ENCODE results near the gene CELF2.

CELF2 gene

GRCh38 chr10:11058965-11059364 lies 41.3 kb downstream of the CELF2 start:
- Mint-ChIP-seq H3K4me1 (peaks cover 9% of the 10 kb centered on the region), H3K27ac (no peak overlapping the region), H3K4me3 (no peak overlapping the region), H3K36me3 (ENCODE audit: low read depth) (peaks cover 6% of the 10 kb centered on the region), H3K27me3 (ENCODE audit: low read depth, poor library complexity) (no peaks in the 10 kb centered on the region), H3K9me3 (peaks cover 20% of the 10 kb centered on the region)
- no peak for TF ChIP-seq CTCF (IDR thresholded peaks at IDR 0.05)
- no peak for DNase-seq

GRCh38 chr10:11063856-11064255 lies 46.2 kb downstream of the CELF2 start:
- no peak for DNase-seq
- peaks cover 6% of the 10 kb centered on the region for H3K36me3 Mint-ChIP-seq (ENCODE audit: low read depth)
- H3K4me3 Mint-ChIP-seq, result no peak overlapping the region
- H3K27me3 Mint-ChIP-seq (ENCODE audit: low read depth, poor library complexity), result no peaks in the 10 kb centered on the region
- no peak overlapping the region for H3K27ac Mint-ChIP-seq
- peaks cover 20% of the 10 kb centered on the region for H3K9me3 Mint-ChIP-seq
- no peaks in the 10 kb centered on the region for H3K4me1 Mint-ChIP-seq
- no peak for TF ChIP-seq CTCF (IDR thresholded peaks at IDR 0.05)

- no peak for DNase-seq
- Mint-ChIP-seq H3K27ac (no peak overlapping the region), H3K4me3 (no peak overlapping the region), H3K36me3 (ENCODE audit: low read depth) (peaks cover 6% of the 10 kb centered on the region), H3K27me3 (ENCODE audit: low read depth, poor library complexity) (no peaks in the 10 kb centered on the region), H3K9me3 (peaks cover 20% of the 10 kb centered on the region), H3K4me1 (no peaks in the 10 kb centered on the region)
- TF ChIP-seq CTCF (IDR thresholded peaks at IDR 0.05), result no peak
These were observed 47.2 kb downstream of the CELF2 start for GRCh38 chr10:11064832-11065231.

- no peak for TF ChIP-seq CTCF (IDR thresholded peaks at IDR 0.05)
- H3K4me1 Mint-ChIP-seq, result no peaks in the 10 kb centered on the region
- H3K9me3 Mint-ChIP-seq, result peaks cover 20% of the 10 kb centered on the region
- DNase-seq, result no peak
- H3K27ac Mint-ChIP-seq, result no peak overlapping the region
- peaks cover 6% of the 10 kb centered on the region for H3K36me3 Mint-ChIP-seq (ENCODE audit: low read depth)
- H3K4me3 Mint-ChIP-seq, result no peak overlapping the region
- H3K27me3 Mint-ChIP-seq (ENCODE audit: low read depth, poor library complexity), result no peaks in the 10 kb centered on the region
These were observed 47.9 kb downstream of the CELF2 start for GRCh38 chr10:11065567-11065966.

- no peaks in the 10 kb centered on the region for H3K27me3 Mint-ChIP-seq (ENCODE audit: low read depth, poor library complexity)
These were observed 48.8 kb downstream of the CELF2 start for GRCh38 chr10:11066520-11066919.

More at GRCh38 chr10:11066520-11066919, 48.8 kb downstream of the CELF2 start:
- DNase-seq, result no peak
- H3K27ac Mint-ChIP-seq, result no peak overlapping the region
- H3K36me3 Mint-ChIP-seq (ENCODE audit: low read depth), result no peaks in the 10 kb centered on the region
- no peak for TF ChIP-seq CTCF (IDR thresholded peaks at IDR 0.05)
- peaks cover 11% of the 10 kb centered on the region for H3K9me3 Mint-ChIP-seq
- no peaks in the 10 kb centered on the region for H3K4me1 Mint-ChIP-seq
- H3K4me3 Mint-ChIP-seq, result no peak overlapping the region
